ENCODE data around the gene NR5A2.

NR5A2 gene

DNA sequence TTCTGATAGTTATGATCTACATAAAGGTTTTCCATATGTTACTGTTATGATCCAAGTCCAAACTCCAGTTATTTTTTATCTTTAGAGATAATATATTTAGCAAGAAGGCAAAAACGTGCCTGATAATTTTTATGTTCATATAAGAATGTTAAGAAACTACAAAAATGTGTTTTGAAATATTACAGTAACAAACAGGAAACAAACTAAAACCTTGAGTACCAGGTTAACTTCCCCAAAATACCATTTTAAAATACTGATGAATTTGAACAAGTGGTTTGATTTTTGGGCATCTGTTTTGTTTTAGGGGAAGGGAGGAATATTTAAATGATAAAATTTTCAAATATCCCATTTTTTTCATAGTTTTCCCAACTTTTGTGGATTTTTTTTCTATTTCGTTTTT, 124.8 kb downstream of the NR5A2 start:
- no peak overlapping the region for H3K27ac ChIP-seq
- TF ChIP-seq, protein P1, sequence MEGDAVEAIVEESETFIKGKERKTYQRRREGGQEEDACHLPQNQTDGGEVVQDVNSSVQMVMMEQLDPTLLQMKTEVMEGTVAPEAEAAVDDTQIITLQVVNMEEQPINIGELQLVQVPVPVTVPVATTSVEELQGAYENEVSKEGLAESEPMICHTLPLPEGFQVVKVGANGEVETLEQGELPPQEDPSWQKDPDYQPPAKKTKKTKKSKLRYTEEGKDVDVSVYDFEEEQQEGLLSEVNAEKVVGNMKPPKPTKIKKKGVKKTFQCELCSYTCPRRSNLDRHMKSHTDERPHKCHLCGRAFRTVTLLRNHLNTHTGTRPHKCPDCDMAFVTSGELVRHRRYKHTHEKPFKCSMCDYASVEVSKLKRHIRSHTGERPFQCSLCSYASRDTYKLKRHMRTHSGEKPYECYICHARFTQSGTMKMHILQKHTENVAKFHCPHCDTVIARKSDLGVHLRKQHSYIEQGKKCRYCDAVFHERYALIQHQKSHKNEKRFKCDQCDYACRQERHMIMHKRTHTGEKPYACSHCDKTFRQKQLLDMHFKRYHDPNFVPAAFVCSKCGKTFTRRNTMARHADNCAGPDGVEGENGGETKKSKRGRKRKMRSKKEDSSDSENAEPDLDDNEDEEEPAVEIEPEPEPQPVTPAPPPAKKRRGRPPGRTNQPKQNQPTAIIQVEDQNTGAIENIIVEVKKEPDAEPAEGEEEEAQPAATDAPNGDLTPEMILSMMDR (conservative IDR thresholded peaks at IDR 0.05): no peak

DNA sequence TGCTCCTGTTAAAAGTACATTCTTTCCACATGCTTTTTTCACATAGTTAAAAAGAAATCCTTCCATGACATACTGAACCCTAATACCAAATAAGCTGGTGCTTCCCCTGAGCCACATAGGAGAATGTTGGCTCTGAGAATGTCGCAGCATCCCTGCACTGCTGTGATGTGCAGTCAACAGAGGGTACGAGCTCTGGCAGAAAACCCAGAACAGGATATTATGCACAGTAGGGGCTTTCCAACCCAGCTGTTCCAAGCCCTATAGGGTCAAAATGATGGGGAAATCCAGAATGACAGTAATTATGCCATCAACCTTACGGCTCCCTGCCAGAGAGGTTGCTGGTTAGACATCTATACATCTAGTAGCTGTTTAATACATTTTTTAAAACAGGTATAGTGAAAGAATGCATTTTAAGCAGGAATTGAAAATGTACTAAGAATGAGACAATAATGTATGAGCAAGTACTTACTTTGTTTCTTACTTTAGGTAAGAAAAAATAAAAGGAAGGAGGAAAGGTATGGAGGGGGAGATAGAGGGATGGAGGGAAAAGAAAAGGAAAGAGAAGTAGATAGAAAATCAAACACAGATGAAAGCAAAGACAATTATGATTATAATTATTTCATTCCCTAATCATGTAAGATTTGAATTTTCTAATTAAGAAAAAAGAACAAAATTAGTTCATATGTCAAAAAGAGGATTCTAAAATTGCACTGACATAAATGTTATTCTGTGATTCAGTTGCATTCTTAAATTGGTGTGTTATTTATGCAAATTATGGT, 126.0 kb downstream of the NR5A2 start:
- H3K27ac ChIP-seq: no peak overlapping the region

DNA sequence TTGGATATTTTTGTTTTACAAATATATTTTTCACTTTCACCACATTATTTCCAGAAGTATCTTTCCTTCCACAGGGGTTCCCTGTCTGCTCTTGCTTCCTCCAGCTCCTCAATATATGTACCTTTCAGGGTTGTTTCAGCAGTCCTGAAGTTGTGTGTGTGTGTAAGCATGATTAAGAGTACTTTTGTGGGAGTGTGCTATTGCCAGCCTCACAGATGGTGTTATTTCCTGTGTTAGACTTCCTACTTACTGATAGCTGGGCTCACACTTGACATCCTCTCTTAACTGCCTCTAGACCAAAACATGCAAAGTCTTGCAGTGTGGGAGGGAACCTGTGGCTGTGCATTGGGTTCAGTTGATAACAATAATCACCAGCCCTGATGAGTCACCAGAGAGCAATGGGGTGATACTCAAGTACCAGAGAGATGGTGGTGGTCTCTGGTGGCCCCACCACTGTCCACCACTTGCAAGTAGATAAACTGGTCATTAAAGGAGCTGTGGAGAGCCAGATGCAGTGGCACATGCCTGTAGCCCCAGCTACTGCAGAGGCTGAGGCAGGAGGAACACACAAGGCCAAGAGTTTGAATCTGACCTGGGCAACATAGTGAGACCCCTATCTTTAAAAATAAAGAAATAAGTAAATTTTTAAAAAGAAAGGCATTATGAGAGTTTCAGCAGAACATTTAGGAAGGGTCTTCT, 126.7 kb downstream of the NR5A2 start:
- no peak overlapping the region for H3K27ac ChIP-seq
- TF ChIP-seq, protein P1 (conservative IDR thresholded peaks at IDR 0.05): no peak

More for the DNA sequence above, 126.0 kb downstream of the NR5A2 start:
- TF ChIP-seq, protein P1 (conservative IDR thresholded peaks at IDR 0.05): no peak

DNA sequence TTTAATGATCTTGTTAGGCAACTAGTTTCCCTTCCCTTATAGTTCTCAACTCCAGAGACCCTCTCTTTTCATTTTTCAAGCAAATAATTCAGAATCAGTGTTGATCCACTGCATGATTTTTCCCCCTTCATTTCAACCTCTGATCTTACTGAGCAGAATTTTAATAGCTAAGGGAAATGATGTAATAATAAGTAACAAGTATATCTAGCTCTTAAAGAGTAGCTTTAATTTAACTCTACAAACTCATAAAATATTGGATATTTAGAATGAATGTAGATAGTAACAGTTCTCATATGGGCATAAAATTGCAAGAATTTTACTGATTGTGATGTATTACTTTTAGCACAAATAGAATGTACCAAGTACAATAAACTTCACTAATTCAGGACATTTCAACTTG, 130.2 kb downstream of the NR5A2 start:
- H3K27ac ChIP-seq: no peak overlapping the region
- TF ChIP-seq, protein P1 (conservative IDR thresholded peaks at IDR 0.05): no peak

DNA sequence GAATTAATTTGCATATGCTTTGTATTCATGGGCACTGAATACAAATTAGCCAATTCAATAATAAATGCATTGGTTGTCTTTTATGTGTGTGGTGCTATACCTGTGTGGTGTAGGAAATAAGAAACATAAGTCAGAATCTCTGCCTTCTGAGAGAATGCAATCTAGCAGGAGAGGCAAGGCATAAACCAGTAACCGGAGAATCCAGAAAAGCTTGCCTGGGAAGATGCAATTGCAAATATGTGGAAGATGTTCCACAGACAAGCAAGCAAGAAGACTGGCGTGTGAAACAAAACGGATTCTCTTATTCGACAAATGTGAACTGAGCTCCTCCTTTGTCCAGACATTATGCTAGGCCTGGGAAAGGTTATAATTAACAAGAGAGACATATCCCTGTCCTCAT, 134.3 kb downstream of the NR5A2 start:
- TF ChIP-seq, protein P1 (conservative IDR thresholded peaks at IDR 0.05): no peak
- H3K27ac ChIP-seq: peak overlapping the region; percentile 78

DNA sequence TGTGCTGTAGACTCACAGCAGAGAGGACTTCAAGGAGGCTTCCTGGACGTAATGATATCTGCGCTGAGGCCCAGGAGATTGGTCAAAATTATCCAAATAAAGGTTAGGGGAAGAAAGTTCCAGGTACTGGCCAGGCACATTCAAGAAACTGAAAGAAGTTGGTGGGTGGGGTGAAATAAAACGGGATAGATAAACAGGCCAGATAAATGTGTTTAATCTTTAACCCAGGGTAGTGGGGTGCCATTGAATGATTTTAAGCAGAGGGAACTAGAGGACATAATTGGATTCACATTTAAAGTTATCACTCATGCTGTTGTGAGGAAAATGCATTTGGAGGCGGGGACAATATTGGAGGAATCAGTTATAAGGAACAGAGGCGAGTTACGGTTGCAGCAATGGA, 134.7 kb downstream of the NR5A2 start:
- H3K27ac ChIP-seq: peak overlapping the region; percentile 78
- TF ChIP-seq, protein P1 (conservative IDR thresholded peaks at IDR 0.05): no peak

DNA sequence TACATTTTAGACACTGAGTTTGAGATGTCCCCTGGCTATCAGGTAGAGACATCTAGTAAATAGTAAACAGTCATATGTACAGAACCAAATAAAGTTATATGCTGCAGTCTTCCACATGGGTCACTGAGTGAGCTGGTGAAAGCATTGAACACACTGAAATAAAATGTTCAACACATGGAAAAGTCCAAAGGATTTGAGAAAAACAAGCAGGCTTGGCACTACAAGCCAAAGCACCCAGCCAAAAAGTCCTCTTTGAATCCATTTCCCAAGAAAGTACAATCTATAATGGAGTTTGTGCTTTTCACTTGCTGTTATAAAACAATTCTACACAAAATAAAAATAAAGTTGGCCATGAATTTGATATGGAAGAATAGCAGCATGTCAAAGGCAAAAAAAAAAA, 135.4 kb downstream of the NR5A2 start:
- TF ChIP-seq, protein P1 (conservative IDR thresholded peaks at IDR 0.05): no peak
- peak overlapping the region; percentile 78 for H3K27ac ChIP-seq
